Neuron (in vitro differentiated cells): ENCODE measurements around the gene PIP5K1B.

Experiments
- H2AFZ ChIP-seq: one replicate; pipeline ENCODE4 v1.6.1; 2013; ENCODE audit warnings: low read depth, mild to moderate bottlenecking, inconsistent platforms, low read length, moderate library complexity
- H3K27me3 ChIP-seq: one replicate; pipeline ENCODE4 v1.6.1; 2013; ENCODE audit warnings: low read length; ENCODE audit not compliant: insufficient read depth
- H3K36me3 ChIP-seq: one replicate; pipeline ENCODE4 v1.6.1; 2013; ENCODE audit warnings: low read length; ENCODE audit not compliant: insufficient read depth
- H3K4me1 ChIP-seq: one replicate; pipeline ENCODE4 v1.6.1; 2013; ENCODE audit warnings: low read length; ENCODE audit not compliant: insufficient read depth
- H3K4me3 ChIP-seq: 2 replicates; pipeline ENCODE4 v1.5.1; 2013; ENCODE audit warnings: mild to moderate bottlenecking, low read length, moderate library complexity
- H3K9me3 ChIP-seq: one replicate; pipeline ENCODE4 v1.6.1; 2013; ENCODE audit warnings: low read length

The PIP5K1B gene

DNA sequence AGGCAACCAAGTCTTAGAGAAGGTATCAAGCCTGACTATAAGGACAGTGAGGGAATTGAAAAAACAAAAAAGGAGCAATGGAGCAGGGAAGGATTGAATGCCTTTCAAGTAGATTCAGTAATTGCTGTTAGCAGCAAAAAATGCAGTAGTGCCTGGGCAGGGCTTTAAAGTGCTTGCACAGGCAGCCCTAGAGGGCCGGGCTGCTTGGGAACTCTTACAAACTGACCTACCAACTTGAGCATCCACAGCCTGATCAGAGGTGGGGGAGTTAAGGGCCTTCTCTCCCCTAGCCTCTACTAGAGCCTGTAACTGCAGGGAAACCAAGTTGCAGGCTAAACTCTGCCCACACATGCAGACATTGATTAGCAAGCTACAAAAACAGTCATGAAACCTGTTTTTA is 349.9 kb downstream of the PIP5K1B start:
- no peak overlapping the region for H3K4me3 ChIP-seq
- H3K36me3 ChIP-seq = peaks cover 14% of the 10 kb centered on the region
- no peaks in the 10 kb centered on the region for H3K27me3 ChIP-seq
- H2AFZ ChIP-seq = no peak overlapping the region
- no peaks in the 10 kb centered on the region for H3K9me3 ChIP-seq
- H3K4me1 ChIP-seq = no peaks in the 10 kb centered on the region

DNA sequence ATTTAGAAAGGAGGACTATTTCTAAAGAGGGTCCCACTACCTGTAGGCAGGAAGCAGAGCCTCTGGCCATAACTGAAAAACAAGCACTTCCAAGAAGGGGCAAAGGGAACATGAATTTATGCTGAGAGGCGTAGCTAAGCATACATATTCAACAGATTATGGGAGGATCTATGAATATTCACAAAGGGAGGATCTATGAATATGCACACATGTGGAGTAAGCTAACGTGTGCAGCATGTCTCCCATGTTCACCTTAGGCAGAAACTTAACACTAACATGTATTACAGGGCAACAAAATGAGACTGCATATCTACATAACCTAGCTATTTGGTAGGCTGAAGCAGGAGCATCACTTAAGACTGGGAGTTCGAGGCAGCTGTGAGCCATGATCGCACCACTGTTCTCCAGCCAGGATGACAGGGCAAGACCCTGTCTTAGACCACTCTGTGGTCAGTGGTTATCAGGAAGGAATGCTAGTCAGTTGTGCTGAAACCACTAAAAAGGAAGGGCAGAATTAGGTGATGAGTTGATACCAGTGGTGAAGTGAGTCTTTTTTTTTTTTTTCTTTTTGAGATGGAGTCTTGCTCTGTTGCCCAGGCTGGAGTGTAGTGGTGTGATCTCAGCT is 351.3 kb downstream of the PIP5K1B start:
- H3K27me3 ChIP-seq = no peaks in the 10 kb centered on the region
- H2AFZ ChIP-seq = no peak overlapping the region
- no peaks in the 10 kb centered on the region for H3K9me3 ChIP-seq
- H3K36me3 ChIP-seq = peaks cover 14% of the 10 kb centered on the region
- H3K4me1 ChIP-seq = no peaks in the 10 kb centered on the region
- no peak overlapping the region for H3K4me3 ChIP-seq

DNA sequence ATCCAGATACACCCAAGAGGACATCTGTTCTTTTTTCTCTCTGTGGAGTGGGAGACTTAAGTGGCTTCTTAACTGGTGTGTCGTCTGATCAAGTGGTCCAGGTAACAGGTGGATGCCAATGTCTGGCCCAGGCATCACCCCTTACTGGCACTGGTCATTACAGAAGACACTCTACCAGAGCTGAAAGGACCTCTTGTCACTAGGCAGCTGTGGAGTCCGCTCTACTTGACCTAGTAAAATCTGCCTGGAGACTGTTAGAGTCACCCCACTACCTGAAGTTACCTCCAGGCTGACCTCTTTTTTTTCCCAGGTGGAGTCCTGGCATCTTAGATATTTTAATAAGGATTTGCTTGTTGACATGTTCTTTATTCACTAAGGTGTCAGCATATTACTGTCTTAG is 353.1 kb downstream of the PIP5K1B start:
- peaks cover 14% of the 10 kb centered on the region for H3K36me3 ChIP-seq
- no peaks in the 10 kb centered on the region for H3K9me3 ChIP-seq
- H2AFZ ChIP-seq = no peak overlapping the region

More for the DNA sequence above, 353.1 kb downstream of the PIP5K1B start:
- H3K4me1 ChIP-seq = no peaks in the 10 kb centered on the region
- H3K27me3 ChIP-seq = no peaks in the 10 kb centered on the region
- no peak overlapping the region for H3K4me3 ChIP-seq
